ENCODE data around the gene PADI2.

GRCh38 chr1:17052038-17052437 lies 67.2 kb downstream of the PADI2 start:
- TF ChIP-seq CTCF (IDR thresholded peaks at IDR 0.05) (no peak), EP300 (IDR thresholded peaks at IDR 0.05) (no peak), POLR2A (IDR thresholded peaks at IDR 0.05) (no peak), POLR2AphosphoS5 (IDR thresholded peaks at IDR 0.05) (no peak)

Measured in stomach (tissue), 4 donors.